HUES48 (cell line): ENCODE data around the gene BIN2.

ENCODE experiments used
- H3K27ac ChIP-seq: one replicate; pipeline ENCODE4 v1.7.0; 2013; ENCODE audit warnings: low read depth, low read length, inconsistent platforms
- H3K27me3 ChIP-seq: 2 replicates; pipeline ENCODE4 v1.6.1; 2013; ENCODE audit warnings: mild to moderate bottlenecking, low read length; ENCODE audit not compliant: control insufficient read depth, insufficient read depth
- H3K36me3 ChIP-seq: 2 replicates; pipeline ENCODE4 v1.6.1; 2013; ENCODE audit warnings: low read length; ENCODE audit not compliant: control insufficient read depth, insufficient read depth
- H3K4me1 ChIP-seq: 2 replicates; pipeline ENCODE4 v1.6.1; 2013; ENCODE audit warnings: mild to moderate bottlenecking, low read length; ENCODE audit not compliant: control insufficient read depth, insufficient read depth
- H3K4me3 ChIP-seq: 2 replicates; pipeline ENCODE4 v1.5.1; 2013; ENCODE audit warnings: mild to moderate bottlenecking, low read depth, low read length
- H3K9ac ChIP-seq: 2 replicates; pipeline ENCODE4 v1.6.1; 2013; ENCODE audit warnings: mild to moderate bottlenecking, low read depth, low read length, moderate library complexity
- H3K9me3 ChIP-seq: 2 replicates; pipeline ENCODE4 v1.6.1; 2013; ENCODE audit warnings: low read length; ENCODE audit not compliant: control insufficient read depth, insufficient read depth

Gene BIN2

DNA sequence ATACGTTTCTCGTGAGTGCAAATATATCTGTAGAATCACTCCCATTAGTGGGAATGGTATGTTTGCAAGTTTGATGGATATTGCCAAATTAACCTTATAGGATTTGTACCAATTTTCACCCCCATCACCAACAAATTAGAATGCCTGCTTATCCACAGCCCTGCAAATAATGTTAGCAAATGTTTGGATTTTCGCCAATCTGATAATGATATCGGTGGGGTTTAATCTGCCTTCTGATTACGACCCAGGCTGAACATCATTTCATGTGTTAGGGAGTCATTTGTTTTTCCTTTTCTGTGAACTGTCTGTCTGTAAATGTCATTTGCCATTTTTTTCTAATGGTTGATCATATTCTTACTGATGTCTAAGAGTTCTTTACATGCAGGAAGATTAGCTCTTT lies 89.4 kb downstream of the BIN2 start:
- no peak overlapping the region for H3K4me3 ChIP-seq
- H3K27me3 ChIP-seq = no peaks in the 10 kb centered on the region
- H3K36me3 ChIP-seq = no peaks in the 10 kb centered on the region
- peaks cover 4% of the 10 kb centered on the region; the same call in 1 of the 2 replicates for H3K4me1 ChIP-seq
- H3K27ac ChIP-seq = no peak overlapping the region
- H3K9ac ChIP-seq = no peak overlapping the region
- H3K9me3 ChIP-seq = no peaks in the 10 kb centered on the region

DNA sequence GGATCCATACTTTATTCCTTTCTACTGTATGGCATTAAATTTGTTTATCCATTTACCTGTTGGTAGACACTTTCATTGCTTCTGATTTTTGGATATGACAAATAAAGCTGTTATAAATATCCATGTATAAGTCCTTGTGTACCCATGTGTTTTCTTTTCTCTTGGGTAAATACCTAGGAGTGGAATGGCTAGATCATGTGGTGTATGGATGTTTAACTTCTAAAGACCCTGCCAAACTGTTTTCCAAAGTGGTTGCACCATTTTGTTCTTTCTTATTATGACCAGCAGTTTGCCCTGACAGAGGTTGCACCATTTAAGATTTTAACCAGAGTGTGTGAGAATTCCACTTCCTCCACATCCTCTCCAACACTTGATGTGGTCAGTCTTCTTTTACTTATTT lies 91.3 kb downstream of the BIN2 start:
- Histone ChIP-seq H3K36me3 (no peaks in the 10 kb centered on the region), H3K9ac (no peak overlapping the region), H3K9me3 (no peaks in the 10 kb centered on the region), H3K4me3 (no peak overlapping the region), H3K27ac (no peak overlapping the region), H3K27me3 (no peaks in the 10 kb centered on the region), H3K4me1 (no peaks in the 10 kb centered on the region)
